ENCODE results near the gene WDR54. TPM values are rescaled to one million over a fixed set of nuclear protein-coding genes. Genes with fewer than 3 reads are reported as not detected.
"Not testable (repeated sequence)": the region's sequence is repeated elsewhere in the genome, so short reads cannot be mapped to it uniquely, and the experiment has no call there.

WDR54 gene
- total and polyA plus RNA-seq, 5 donors, result 3.4 to 4.5 (median 3.4) TPM

DNA sequence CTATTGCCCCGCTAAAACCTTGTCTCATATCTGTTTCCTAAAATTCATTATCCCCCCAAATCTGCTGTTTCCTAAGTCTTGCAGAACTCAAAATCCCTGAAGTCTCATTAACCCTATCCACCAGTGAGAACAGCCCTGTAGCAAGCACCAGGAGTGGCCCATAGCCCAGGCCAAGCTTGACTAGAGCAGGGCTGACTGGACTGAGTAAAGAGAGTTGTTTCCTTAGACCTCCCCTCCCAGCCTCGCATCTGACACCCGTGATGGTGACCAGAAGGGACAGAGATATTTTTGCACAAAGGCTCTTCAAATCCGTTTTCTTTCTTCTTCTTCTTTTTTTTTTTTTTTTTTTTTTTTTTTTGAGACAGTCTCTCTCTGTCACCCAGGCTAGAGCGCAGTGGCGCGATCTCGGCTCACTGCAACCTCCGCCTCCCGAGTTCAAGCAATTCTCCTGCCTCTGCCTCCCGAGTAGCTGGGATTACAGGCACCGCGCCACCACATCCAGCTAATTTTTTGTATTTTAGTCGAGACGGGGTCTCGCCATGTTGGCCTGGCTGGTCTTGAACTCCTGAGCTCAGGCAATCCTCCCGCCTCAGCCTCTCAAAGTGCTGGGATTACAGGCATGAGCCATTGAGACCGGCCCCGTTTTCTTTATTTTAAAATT, 957 bp upstream of the WDR54 start:
- DNase-seq; H3K4me1 ChIP-seq (ENCODE audit: control insufficient read depth, insufficient read depth, low read length); ATAC-seq; intact Hi-C loops (cut with DNase I); H3K9me3 ChIP-seq (ENCODE audit: control insufficient read depth, low read length); H3K27ac ChIP-seq (ENCODE audit: low read length); H3K27me3 ChIP-seq (ENCODE audit: control insufficient read depth, insufficient read depth); H3K4me3 ChIP-seq (ENCODE audit: low read length): not testable (repeated sequence)
- 77% methylated on average over 19 of the region's 19 CpGs for WGBS

GRCh38 chr2:74423231-74424095, 1.9 kb downstream of the WDR54 start:
- intact Hi-C loops (cut with DNase I), result no loop called here
- Histone ChIP-seq H3K27ac (ENCODE audit: low read length) (no peak overlapping the region), H3K4me3 (ENCODE audit: low read length) (no peak overlapping the region), H3K4me1 (ENCODE audit: control insufficient read depth, insufficient read depth, low read length) (no peaks in the 10 kb centered on the region), H3K27me3 (ENCODE audit: control insufficient read depth, insufficient read depth) (no peaks in the 10 kb centered on the region), H3K9me3 (ENCODE audit: control insufficient read depth, low read length) (no peaks in the 10 kb centered on the region)
- WGBS, result 74% methylated on average over 9 of the region's 9 CpGs
- no peak for DNase-seq
- ATAC-seq, result no peak

GRCh38 chr2:74424139-74424992, 2.8 kb downstream of the WDR54 start:
- Histone ChIP-seq H3K4me3 (ENCODE audit: low read length) (no peak overlapping the region), H3K27ac (ENCODE audit: low read length) (no peak overlapping the region), H3K4me1 (ENCODE audit: control insufficient read depth, insufficient read depth, low read length) (no peaks in the 10 kb centered on the region), H3K9me3 (ENCODE audit: control insufficient read depth, low read length) (no peaks in the 10 kb centered on the region), H3K27me3 (ENCODE audit: control insufficient read depth, insufficient read depth) (no peaks in the 10 kb centered on the region)
- WGBS, result 67% methylated on average over 5 of the region's 5 CpGs
- DNase-seq (no peak), ATAC-seq (no peak)
- intact Hi-C loops (cut with DNase I), result no loop called here

DNA sequence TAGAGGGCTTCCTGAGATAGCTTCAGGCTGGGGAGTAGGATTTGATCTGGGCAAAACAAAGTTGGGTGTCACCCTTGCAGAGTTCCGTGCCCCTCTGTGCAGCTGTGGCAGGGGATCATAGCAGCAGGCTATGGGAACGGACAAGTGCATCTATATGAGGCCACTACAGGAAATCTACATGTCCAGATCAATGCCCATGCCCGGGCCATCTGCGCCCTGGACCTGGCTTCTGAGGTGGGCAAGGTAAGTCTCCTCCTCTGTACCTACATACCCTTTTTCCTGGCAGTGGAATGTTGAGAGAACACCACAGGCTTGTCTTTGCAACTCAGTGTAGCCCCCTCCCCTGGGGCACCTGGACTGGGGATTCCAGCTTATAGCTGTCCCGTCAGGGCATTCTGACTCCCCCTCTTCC, 3.5 kb downstream of the WDR54 start:
- no peak overlapping the region for H3K4me3 ChIP-seq (ENCODE audit: low read length)
- no peaks in the 10 kb centered on the region for H3K4me1 ChIP-seq (ENCODE audit: control insufficient read depth, insufficient read depth, low read length)
- no peaks in the 10 kb centered on the region for H3K27me3 ChIP-seq (ENCODE audit: control insufficient read depth, insufficient read depth)
- DNase-seq (no peak), ATAC-seq (no peak)
- no peaks in the 10 kb centered on the region for H3K9me3 ChIP-seq (ENCODE audit: control insufficient read depth, low read length)
- 77% methylated on average over 5 of the region's 5 CpGs for WGBS
- H3K27ac ChIP-seq (ENCODE audit: low read length), result no peak overlapping the region
- intact Hi-C loops (cut with DNase I), result no loop called here

- 71% methylated on average over 7 of the region's 7 CpGs for WGBS
- Histone ChIP-seq H3K27me3 (ENCODE audit: control insufficient read depth, insufficient read depth) (no peaks in the 10 kb centered on the region), H3K9me3 (ENCODE audit: control insufficient read depth, low read length) (no peaks in the 10 kb centered on the region), H3K4me1 (ENCODE audit: control insufficient read depth, insufficient read depth, low read length) (no peaks in the 10 kb centered on the region), H3K27ac (ENCODE audit: low read length) (no peak overlapping the region), H3K4me3 (ENCODE audit: low read length) (no peak overlapping the region)
- intact Hi-C loops (cut with DNase I), result no loop called here
- no peak for ATAC-seq
- DNase-seq, result no peak
These were observed 4.0 kb downstream of the WDR54 start for GRCh38 chr2:74425523-74425922.

DNA sequence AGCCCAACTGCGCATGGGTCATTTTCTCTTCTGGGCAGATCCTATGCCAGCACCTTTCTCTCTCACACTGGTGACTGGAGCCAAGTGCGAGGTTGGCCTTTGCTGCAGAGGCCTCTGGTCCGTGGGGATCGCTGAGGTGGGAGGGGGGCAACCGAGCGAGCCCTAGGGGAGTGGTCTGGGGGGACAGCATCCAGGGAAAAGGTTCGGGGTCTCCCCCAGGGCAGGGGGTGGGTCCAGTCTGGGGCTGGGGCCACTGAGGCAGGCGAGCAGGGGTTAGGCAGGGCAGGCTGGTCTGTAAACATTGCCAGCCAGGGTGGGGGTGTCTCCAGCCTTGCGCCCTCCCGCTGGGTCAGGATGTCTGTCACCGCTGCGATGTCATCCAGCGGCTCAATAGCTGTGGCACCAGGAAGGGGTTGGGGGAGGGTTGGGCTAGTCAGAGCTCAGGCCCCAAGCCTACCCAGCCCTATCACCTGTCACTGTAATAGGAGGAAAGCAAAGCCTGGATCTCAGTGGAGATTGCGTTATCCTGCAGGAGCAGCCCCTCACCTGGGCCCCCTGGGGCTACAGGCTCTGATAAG, 4.7 kb downstream of the WDR54 start:
- H3K9me3 ChIP-seq (ENCODE audit: control insufficient read depth, low read length), result no peaks in the 10 kb centered on the region
- no peaks in the 10 kb centered on the region for H3K27me3 ChIP-seq (ENCODE audit: control insufficient read depth, insufficient read depth)
- WGBS, result 78% methylated on average over 14 of the region's 14 CpGs
- no peaks in the 10 kb centered on the region for H3K4me1 ChIP-seq (ENCODE audit: control insufficient read depth, insufficient read depth, low read length)
- no peak overlapping the region for H3K27ac ChIP-seq (ENCODE audit: low read length)
- H3K4me3 ChIP-seq (ENCODE audit: low read length), result no peak overlapping the region
- intact Hi-C loops (cut with DNase I), result no loop called here
- DNase-seq, result peak in 1 of 3 donors; percentile 49
- ATAC-seq, result no peak

DNA sequence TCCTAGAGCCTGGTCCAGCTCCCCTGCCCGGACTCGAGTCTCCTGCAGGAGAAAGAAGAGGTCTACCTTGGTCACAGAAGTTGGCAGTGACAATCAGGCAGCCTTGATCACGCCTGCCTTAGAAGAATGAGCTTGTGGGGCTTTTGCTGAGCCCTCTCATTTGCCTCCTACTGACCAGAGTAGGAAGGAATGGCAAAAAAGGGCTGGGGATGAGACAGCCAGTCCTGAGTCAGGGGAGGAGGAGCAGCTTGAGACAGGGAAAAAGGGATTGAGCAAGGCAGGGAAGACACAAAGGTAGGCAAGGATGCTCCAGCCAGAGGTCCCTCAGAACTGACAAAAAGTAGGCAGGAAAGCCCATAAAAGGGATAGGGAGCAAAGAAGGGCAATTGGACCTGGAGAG, 6.0 kb downstream of the WDR54 start:
- ATAC-seq (no peak), DNase-seq (no peak)
- intact Hi-C loops (cut with DNase I), result no loop called here
- no peaks in the 10 kb centered on the region for H3K27me3 ChIP-seq (ENCODE audit: control insufficient read depth, insufficient read depth)
- H3K4me3 ChIP-seq (ENCODE audit: low read length), result no peak overlapping the region
- WGBS, result 82% methylated on average over 3 of the region's 3 CpGs
- H3K27ac ChIP-seq (ENCODE audit: low read length), result no peak overlapping the region
- H3K9me3 ChIP-seq (ENCODE audit: control insufficient read depth, low read length), result no peaks in the 10 kb centered on the region
- H3K4me1 ChIP-seq (ENCODE audit: control insufficient read depth, insufficient read depth, low read length), result no peaks in the 10 kb centered on the region

DNA sequence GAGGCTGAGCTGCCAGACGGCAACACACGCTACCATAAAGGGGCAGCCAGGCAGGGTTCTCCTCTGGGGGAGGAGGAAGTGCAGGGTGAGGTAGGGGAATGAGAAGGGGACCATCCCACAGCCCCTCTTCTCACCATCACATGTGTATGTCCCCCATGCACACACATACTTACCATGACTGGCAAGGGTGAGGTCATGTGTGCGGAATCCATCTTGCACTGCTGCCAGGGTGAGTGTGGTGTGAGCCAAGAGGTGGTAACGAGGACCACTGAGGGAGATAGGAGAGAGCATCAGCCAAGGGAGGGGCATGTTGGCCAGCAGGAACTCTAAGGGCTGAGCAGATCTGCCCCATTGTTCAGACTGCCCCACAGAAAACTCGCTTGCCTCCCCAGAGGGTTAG, 7.1 kb downstream of the WDR54 start:
- 72% methylated on average over 5 of the region's 5 CpGs for WGBS
- H3K9me3 ChIP-seq (ENCODE audit: control insufficient read depth, low read length), result no peaks in the 10 kb centered on the region
- no peak for ATAC-seq
- H3K4me1 ChIP-seq (ENCODE audit: control insufficient read depth, insufficient read depth, low read length), result no peaks in the 10 kb centered on the region
- DNase-seq, result no peak
- H3K27me3 ChIP-seq (ENCODE audit: control insufficient read depth, insufficient read depth), result no peaks in the 10 kb centered on the region
- H3K4me3 ChIP-seq (ENCODE audit: low read length), result no peak overlapping the region
- no peak overlapping the region for H3K27ac ChIP-seq (ENCODE audit: low read length)
- intact Hi-C loops (cut with DNase I), result no loop called here

DNA sequence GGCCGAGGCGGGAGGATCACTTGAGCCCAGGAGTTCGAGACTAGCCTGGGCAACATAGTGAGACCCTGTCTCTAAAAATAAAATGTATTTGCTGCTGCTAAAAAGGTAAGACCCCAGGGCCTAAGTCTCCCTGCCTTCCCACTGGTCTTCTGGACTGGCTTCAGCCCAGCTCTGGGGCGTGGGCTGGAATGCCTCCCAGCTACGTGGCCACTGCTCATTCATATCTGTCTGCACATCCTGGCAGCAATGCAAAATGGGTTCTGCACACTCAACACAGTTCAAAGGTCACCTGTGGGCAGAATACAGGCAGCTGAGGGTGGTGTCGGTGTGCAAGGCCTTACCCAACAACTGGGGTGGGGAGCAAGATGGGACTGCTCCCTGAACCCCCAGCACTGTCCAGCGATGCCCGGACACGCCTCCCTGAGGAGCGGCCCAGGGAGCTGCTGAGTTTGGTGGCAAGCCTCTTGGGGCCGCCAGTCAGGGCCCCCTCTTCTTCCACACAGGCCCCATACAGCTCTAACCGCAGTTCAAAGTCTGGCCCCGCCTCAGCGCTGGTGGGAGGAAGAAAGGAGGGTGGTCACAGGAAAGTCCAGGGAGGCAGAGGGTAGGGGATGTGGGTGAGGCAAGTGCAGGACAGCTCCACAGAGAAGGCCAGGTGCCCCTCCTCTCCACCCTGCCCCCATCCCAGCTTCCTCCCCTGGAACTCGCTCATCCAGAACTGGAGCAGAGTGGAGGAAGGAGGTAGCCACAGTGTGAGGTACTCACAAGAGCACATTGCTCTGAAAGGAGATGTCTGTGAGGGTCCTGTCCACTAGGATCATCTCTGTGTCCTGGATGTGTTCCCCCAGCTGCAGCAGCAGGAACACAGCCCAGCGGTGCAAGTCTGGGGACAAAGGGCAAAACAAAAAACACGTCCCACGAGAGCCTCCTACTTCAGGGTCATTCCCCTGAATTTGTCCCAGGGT, 8.2 kb downstream of the WDR54 start:
- ATAC-seq (no peak), DNase-seq (no peak)
- intact Hi-C loops (cut with DNase I), result no loop called here
- H3K4me1 ChIP-seq (ENCODE audit: control insufficient read depth, insufficient read depth, low read length), result no peaks in the 10 kb centered on the region
- H3K4me3 ChIP-seq (ENCODE audit: low read length), result no peak overlapping the region
- H3K9me3 ChIP-seq (ENCODE audit: control insufficient read depth, low read length), result no peaks in the 10 kb centered on the region
- no peak overlapping the region for H3K27ac ChIP-seq (ENCODE audit: low read length)
- H3K27me3 ChIP-seq (ENCODE audit: control insufficient read depth, insufficient read depth), result no peaks in the 10 kb centered on the region
- WGBS, result 86% methylated on average over 18 of the region's 18 CpGs

DNA sequence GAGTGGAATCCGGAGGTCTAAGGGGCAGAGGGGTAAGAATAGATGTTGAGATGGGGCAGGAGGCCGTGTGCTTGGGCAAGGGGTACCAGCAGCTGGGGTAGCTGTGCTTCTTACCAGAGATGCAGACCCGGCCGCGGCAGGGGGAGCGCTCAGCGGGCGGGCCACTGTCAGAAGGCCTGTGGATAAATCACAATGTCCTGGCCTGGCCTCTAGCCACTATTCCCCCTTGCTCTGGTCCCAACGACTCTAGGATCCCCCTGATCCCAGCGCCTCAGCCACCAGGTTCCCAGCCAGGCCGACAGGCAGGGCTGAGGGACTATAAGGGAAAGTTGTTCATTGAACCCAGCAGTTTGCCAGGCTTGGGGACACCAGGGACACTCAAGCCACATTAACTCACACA, 9.0 kb downstream of the WDR54 start:
- no peak overlapping the region for H3K27ac ChIP-seq (ENCODE audit: low read length)
- DNase-seq (no peak), ATAC-seq (no peak)
- intact Hi-C loops (cut with DNase I), result no loop called here
- no peaks in the 10 kb centered on the region for H3K27me3 ChIP-seq (ENCODE audit: control insufficient read depth, insufficient read depth)
- H3K4me1 ChIP-seq (ENCODE audit: control insufficient read depth, insufficient read depth, low read length), result no peaks in the 10 kb centered on the region
- WGBS, result 86% methylated on average over 11 of the region's 11 CpGs
- no peaks in the 10 kb centered on the region for H3K9me3 ChIP-seq (ENCODE audit: control insufficient read depth, low read length)
- H3K4me3 ChIP-seq (ENCODE audit: low read length), result no peak overlapping the region

Measured in right cardiac atrium (tissue), 5 donors.